Prostate gland (tissue), 2 donors: Measurements from ENCODE around the gene ASIC4. TPM values are rescaled to one million over a fixed set of nuclear protein-coding genes. Genes with fewer than 3 reads are reported as not detected.

Experiments
- DNase-seq: peaks from one replicate; pipeline ENCODE4 v3.0.0-alpha.2; 2019; ENCODE audit warnings: low spot score
- H3K27ac ChIP-seq, 2 donors: fragments of 200-600 bp; sonication (generic); 2 replicates each; pipeline ENCODE4 v1.5.1; 2017 to 2019
- H3K27me3 ChIP-seq: fragments of 200-600 bp; sonication (generic); replicated peaks from 2 replicates; pipeline ENCODE4 v1.5.1; 2019; ENCODE audit not compliant: insufficient read depth
- H3K36me3 ChIP-seq, 2 donors: fragments of 200-600 bp; sonication (generic); 1 replicate in 1 of 2; 2 replicates in 1 of 2; pipeline versions ENCODE4 v1.5.1 to v1.8.1; 2017 to 2019
- H3K4me1 ChIP-seq: fragments of 200-600 bp; sonication (generic); replicated peaks from 2 replicates; pipeline ENCODE4 v1.5.1; 2019
- H3K4me3 ChIP-seq, 2 donors: fragments of 200-600 bp; sonication (generic); 2 replicates each; pipeline ENCODE4 v1.5.1; 2017 to 2019
- H3K9me3 ChIP-seq: fragments of 200-600 bp; sonication (generic); 2 replicates; pipeline ENCODE4 v1.5.1; 2017
- CTCF ChIP-seq, 4 experiments: fragments of 200-600 bp in 2 of 4; fragments of 450-650 bp in 2 of 4; sonication (generic) in 2 of 4; IDR thresholded peaks; 1 replicate in 3 of 4; 2 replicates in 1 of 4; pipeline ENCODE4 v1.5.1; 2016 to 2019; ENCODE audit warnings: antibody characterized with exemption in 4 of 4, mild to moderate bottlenecking in 2 of 4, moderate library complexity in 2 of 4
- POLR2A ChIP-seq: fragments of 450-650 bp; IDR thresholded peaks from one replicate; pipeline ENCODE4 v1.6.1; 2016; ENCODE audit warnings: antibody characterized with exemption, mild to moderate bottlenecking
- POLR2AphosphoS5 ChIP-seq: sonication (generic); formaldehyde crosslinking; IDR thresholded peaks from one replicate; pipeline ENCODE4 v1.6.1; 2017; ENCODE audit warnings: antibody characterized with exemption
- WGBS: methylation state at CpG from one replicate; pipeline ENCODE4 v1.1.5; 2018; 5-methylcytosine and 5-hydroxymethylcytosine counted together
- intact Hi-C: fragments of 100-400 bp; cut with DNase I; formaldehyde crosslinking; loops from one replicate; pipeline ENCODE4 v1.14.2; 2022
- total RNA-seq, 2 donors: library from RNA; depleted of rRNA; stranded (reverse); fragments of >200 nt; gene quantifications; one replicate each; pipeline ENCODE4 v1.1.0, GENCODE V29; 2016

ASIC4 gene
- total RNA-seq, 2 donors from 2014 or later: 0.09 to 0.45 TPM

GRCh38 chr2:219510512-219511135 is 3.7 kb upstream of the ASIC4 start:
- DNase-seq: no peak
- WGBS: 28% methylated on average over 22 of the region's 22 CpGs
- Histone ChIP-seq H3K36me3 (peaks cover 0 to 8% of the 10 kb centered on the region in 2 donors), H3K9me3 (no peaks in the 10 kb centered on the region), H3K27ac (no peak overlapping the region), H3K4me1 (peaks cover 2% of the 10 kb centered on the region), H3K4me3 (no peak overlapping the region), H3K27me3 (peaks cover 9% of the 10 kb centered on the region)
- intact Hi-C loops: loop anchor here (10.0 kb wide), 1 partner anchor 336 kb away; the partner anchor contains the start of genes CNPPD1, RETREG2 and SLC23A3
- TF ChIP-seq CTCF (IDR thresholded peaks at IDR 0.05): no peak
- TF ChIP-seq POLR2AphosphoS5: no peak
- TF ChIP-seq POLR2A: no peak

GRCh38 chr2:219511547-219512325 is 2.5 kb upstream of the ASIC4 start:
- intact Hi-C loops: loop anchor here (10.0 kb wide), 1 partner anchor 337 kb away; the partner anchor contains the start of genes CNPPD1, RETREG2 and SLC23A3

DNA sequence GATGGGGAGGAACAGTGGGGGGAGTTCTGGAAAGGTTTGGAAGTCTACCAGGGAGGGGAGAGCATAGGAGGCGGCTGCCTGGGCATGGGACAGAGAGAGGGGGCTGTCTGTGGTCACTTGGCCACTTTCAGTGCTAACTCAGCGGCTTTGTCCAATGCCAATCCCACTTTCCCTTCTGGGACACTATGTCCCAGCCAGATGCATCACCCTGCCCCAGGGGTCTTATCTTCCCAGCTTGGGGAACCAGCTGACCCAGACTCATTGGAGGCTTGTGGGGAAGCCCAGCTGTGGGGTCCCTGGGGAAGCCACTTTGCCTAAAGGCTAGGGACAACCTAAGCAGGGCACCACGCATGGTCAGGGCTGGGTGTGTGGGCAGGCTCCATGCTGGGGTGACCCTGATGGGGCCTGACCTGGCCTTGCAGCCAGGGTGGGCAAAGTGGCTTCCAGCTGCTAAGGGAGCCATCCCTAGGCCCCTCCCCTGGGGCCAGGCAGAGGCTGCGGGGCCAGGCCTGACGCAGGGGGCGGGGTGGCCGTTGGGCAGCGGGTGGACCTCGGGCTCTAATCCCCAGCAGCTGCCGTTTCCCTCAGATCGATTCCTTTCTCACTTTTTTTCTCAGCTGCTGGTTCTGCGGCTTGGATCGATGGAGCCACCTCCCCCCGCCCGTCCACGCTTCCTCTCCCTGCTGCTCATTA is 1.6 kb upstream of the ASIC4 start:
- H3K27me3 ChIP-seq: peaks cover 9% of the 10 kb centered on the region
- 38% methylated on average over 16 of the region's 16 CpGs for WGBS
- no peak overlapping the region for H3K27ac ChIP-seq
- no peaks in the 10 kb centered on the region for H3K36me3 ChIP-seq
- H3K4me3 ChIP-seq: no peak overlapping the region
- H3K9me3 ChIP-seq: no peaks in the 10 kb centered on the region
- H3K4me1 ChIP-seq: peaks cover 2% of the 10 kb centered on the region
- intact Hi-C loops: loop anchor here (10.0 kb wide), 1 partner anchor 338 kb away; the partner anchor contains the start of genes CNPPD1, RETREG2 and SLC23A3
- TF ChIP-seq POLR2AphosphoS5 (no peak), CTCF (IDR thresholded peaks at IDR 0.05) (no peak), POLR2A (no peak)
- no peak for DNase-seq

More at GRCh38 chr2:219511547-219512325, 2.5 kb upstream of the ASIC4 start:
- peaks cover 2% of the 10 kb centered on the region for H3K4me1 ChIP-seq
- no peak overlapping the region for H3K27ac ChIP-seq
- no peaks in the 10 kb centered on the region for H3K9me3 ChIP-seq
- H3K36me3 ChIP-seq: no peaks in the 10 kb centered on the region
- peaks cover 9% of the 10 kb centered on the region for H3K27me3 ChIP-seq
- DNase-seq: no peak
- 46% methylated on average over 14 of the region's 15 CpGs for WGBS
- TF ChIP-seq POLR2A (no peak), CTCF (IDR thresholded peaks at IDR 0.05) (no peak), POLR2AphosphoS5 (no peak)
- H3K4me3 ChIP-seq: no peak overlapping the region

GRCh38 chr2:219513787-219514186 is 495 bp upstream of the ASIC4 start:
- peaks cover 2% of the 10 kb centered on the region for H3K4me1 ChIP-seq
- H3K36me3 ChIP-seq: no peaks in the 10 kb centered on the region
- H3K27me3 ChIP-seq: peaks cover 9% of the 10 kb centered on the region
- WGBS: 38% methylated on average over 4 of the region's 4 CpGs
- TF ChIP-seq POLR2AphosphoS5 (no peak), CTCF (IDR thresholded peaks at IDR 0.05) (no peak), POLR2A (no peak)
- no peak overlapping the region for H3K27ac ChIP-seq
- DNase-seq: no peak
- H3K4me3 ChIP-seq: no peak overlapping the region
- H3K9me3 ChIP-seq: no peaks in the 10 kb centered on the region
- intact Hi-C loops: loop anchor here (10.0 kb wide), 1 partner anchor 339 kb away; the partner anchor contains the start of genes CNPPD1, RETREG2 and SLC23A3
